Esophagus squamous epithelium (tissue), 5 donors: Measurements from ENCODE around the gene CACNB2. TPM values are rescaled to one million over a fixed set of nuclear protein-coding genes. Genes with fewer than 3 reads are reported as not detected.

Source experiments
- DNase-seq: peaks from one replicate; lab custom pipeline; 2025; lab: John Stamatoyannopoulos, UW
- H3K27ac ChIP-seq, 4 donors: fragments of 200-600 bp; sonication (generic); one replicate each; pipeline ENCODE4 v1.5.1; 2016 to 2019; ENCODE audit warnings: mild to moderate bottlenecking in 1 of 4
- H3K27me3 ChIP-seq, 4 donors: fragments of 200-600 bp; sonication (generic); 1 replicate in 3 of 4; 2 replicates in 1 of 4; pipeline versions ENCODE4 v1.5.1 to v1.6.0; 2017 to 2021; ENCODE audit warnings: antibody characterized with exemption in 1 of 4
- H3K36me3 ChIP-seq, 3 donors: fragments of 200-600 bp; sonication (generic); one replicate each; pipeline ENCODE4 v1.5.1; 2016 to 2019
- H3K4me1 ChIP-seq, 3 donors: fragments of 200-600 bp; sonication (generic); one replicate each; pipeline ENCODE4 v1.5.1; 2017 to 2019
- H3K4me3 ChIP-seq, 4 donors: fragments of 200-600 bp; sonication (generic); 1 replicate in 3 of 4; 2 replicates in 1 of 4; pipeline ENCODE4 v1.5.1; 2016 to 2019; ENCODE audit warnings: mild to moderate bottlenecking in 2 of 4, moderate library complexity in 1 of 4
- H3K9me3 ChIP-seq, 3 donors: fragments of 200-600 bp; sonication (generic); one replicate each; pipeline ENCODE4 v1.5.1; 2016 to 2019
- POLR2A ChIP-seq, 4 donors: fragments of 450-650 bp; IDR thresholded peaks; one replicate each; pipeline ENCODE4 v1.6.1; 2017; ENCODE audit warnings: antibody characterized with exemption in 4 of 4, mild to moderate bottlenecking in 4 of 4, moderate library complexity in 3 of 4
- WGBS, 2 donors: methylation state at CpG; one replicate each; pipeline ENCODE4 v1.1.5; 2018; 5-methylcytosine and 5-hydroxymethylcytosine counted together
- intact Hi-C: fragments of 100-400 bp; cut with DNase I; formaldehyde crosslinking; loops from one replicate; pipeline ENCODE4 v1.15.0; 2022
- total RNA-seq, 4 donors: library from RNA; depleted of rRNA; stranded (reverse); fragments of >200 nt; gene quantifications; one replicate each; pipeline ENCODE4 v1.1.0, GENCODE V29; 2016
- TF ChIP-seq, protein P1 (sequence below), 6 experiments: fragments of 450-650 bp in 4 of 6; fragments of 200-600 bp in 2 of 6; sonication (generic) in 2 of 6; IDR thresholded peaks; one replicate each; pipeline ENCODE4 v1.5.1; 2016 to 2019; ENCODE audit warnings: antibody characterized with exemption in 6 of 6, mild to moderate bottlenecking in 4 of 6, moderate library complexity in 4 of 6
- donor health status: DM: yes; HTN: yes; CAD: no.

CACNB2 gene
- total RNA-seq, 4 donors from 2014 or later = 0.91 to 37.0 (median 5.7) TPM

DNA sequence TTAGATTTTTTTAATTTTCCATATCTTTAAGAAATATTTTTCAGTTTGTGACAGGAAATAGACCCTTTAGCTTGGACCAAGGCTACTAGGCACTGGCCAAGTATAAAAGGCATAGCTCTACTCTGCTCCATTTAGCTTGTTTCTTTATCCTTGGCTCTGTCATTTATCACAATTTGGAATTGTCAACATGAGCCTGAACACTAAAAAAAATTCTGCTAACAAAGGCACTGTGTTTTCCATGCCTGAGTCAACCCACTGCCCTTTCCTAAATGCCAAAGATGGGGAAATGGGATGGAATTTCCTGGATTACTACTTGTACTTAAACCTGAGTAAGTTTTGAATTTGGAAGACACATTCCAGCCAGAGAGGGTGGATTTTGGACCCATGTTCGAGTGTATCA lies 382.8 kb downstream of the CACNB2 start:
- 56 to 71% methylated on average over 1 of the region's 1 CpG for WGBS, 2 donors
- intact Hi-C loops = no loop called here
- Histone ChIP-seq H3K4me1 (no peaks in the 10 kb centered on the region), H3K27ac (peak overlapping the region in 1 of 4 donors; percentile 37), H3K4me3 (no peak overlapping the region), H3K36me3 (peaks cover 0 to 8% (median 0%) of the 10 kb centered on the region in 3 donors), H3K9me3 (no peaks in the 10 kb centered on the region), H3K27me3 (no peaks in the 10 kb centered on the region)
- DNase-seq = no peak
- TF ChIP-seq, protein P1, sequence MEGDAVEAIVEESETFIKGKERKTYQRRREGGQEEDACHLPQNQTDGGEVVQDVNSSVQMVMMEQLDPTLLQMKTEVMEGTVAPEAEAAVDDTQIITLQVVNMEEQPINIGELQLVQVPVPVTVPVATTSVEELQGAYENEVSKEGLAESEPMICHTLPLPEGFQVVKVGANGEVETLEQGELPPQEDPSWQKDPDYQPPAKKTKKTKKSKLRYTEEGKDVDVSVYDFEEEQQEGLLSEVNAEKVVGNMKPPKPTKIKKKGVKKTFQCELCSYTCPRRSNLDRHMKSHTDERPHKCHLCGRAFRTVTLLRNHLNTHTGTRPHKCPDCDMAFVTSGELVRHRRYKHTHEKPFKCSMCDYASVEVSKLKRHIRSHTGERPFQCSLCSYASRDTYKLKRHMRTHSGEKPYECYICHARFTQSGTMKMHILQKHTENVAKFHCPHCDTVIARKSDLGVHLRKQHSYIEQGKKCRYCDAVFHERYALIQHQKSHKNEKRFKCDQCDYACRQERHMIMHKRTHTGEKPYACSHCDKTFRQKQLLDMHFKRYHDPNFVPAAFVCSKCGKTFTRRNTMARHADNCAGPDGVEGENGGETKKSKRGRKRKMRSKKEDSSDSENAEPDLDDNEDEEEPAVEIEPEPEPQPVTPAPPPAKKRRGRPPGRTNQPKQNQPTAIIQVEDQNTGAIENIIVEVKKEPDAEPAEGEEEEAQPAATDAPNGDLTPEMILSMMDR (IDR thresholded peaks at IDR 0.05) = no peak
- TF ChIP-seq POLR2A (IDR thresholded peaks at IDR 0.05) = no peak

DNA sequence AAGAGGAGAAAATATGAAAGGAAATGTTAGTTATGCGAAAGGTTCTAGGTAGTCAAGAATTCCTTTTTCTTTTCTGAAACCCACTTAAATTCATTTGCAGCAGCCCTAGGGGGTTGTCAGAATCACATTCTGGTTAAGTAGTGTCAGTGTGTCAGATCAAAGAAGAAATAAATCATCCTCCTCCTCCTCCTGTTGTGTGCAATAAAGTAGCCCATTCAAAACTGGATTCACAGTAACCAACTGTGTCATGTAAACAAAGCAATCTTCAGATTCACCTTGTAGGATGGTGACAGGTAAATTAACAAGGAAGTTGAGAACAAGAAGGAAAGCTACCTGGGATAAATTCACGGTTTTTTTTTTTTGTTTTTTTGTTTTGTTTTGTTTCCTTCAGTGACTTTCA lies 383.6 kb downstream of the CACNB2 start:
- no peak for DNase-seq
- intact Hi-C loops = no loop called here
- 60 to 61% methylated on average over 2 of the region's 2 CpGs for WGBS, 2 donors
- Histone ChIP-seq H3K36me3 (peaks cover 0 to 8% (median 0%) of the 10 kb centered on the region in 3 donors), H3K4me1 (no peaks in the 10 kb centered on the region), H3K27ac (peak overlapping the region in 1 of 4 donors; percentile 37), H3K27me3 (no peaks in the 10 kb centered on the region), H3K9me3 (no peaks in the 10 kb centered on the region), H3K4me3 (no peak overlapping the region)
- no peak for TF ChIP-seq POLR2A (IDR thresholded peaks at IDR 0.05)
- TF ChIP-seq, protein P1 (IDR thresholded peaks at IDR 0.05) = no peak

DNA sequence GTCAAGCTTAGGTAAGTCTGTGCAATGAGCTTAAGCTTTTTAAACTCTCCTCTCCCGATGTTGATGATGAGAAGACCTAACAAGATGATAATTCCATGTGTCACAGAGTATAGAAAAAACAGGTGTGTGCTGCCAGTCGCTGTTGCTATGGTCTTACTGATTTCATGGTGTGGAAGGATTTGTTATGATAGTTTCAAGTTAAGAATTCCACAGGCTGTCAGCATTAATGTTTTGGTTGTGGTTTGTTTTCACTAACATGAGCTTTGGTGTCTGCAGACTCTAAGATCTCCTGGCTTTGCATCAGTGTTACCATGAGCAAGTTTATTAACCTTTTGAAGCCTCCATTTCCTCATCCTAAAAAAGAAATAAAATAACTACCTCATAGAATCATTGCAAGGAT lies 387.5 kb downstream of the CACNB2 start:
- 44 to 56% methylated on average over 2 of the region's 2 CpGs for WGBS, 2 donors
- Histone ChIP-seq H3K9me3 (no peaks in the 10 kb centered on the region), H3K4me1 (no peaks in the 10 kb centered on the region), H3K4me3 (no peak overlapping the region), H3K27me3 (no peaks in the 10 kb centered on the region), H3K27ac (no peak overlapping the region), H3K36me3 (peaks cover 0 to 11% (median 0%) of the 10 kb centered on the region in 3 donors)
- TF ChIP-seq POLR2A (IDR thresholded peaks at IDR 0.05) = no peak
- TF ChIP-seq, protein P1 (IDR thresholded peaks at IDR 0.05) = no peak
- intact Hi-C loops = no loop called here
- DNase-seq = no peak

DNA sequence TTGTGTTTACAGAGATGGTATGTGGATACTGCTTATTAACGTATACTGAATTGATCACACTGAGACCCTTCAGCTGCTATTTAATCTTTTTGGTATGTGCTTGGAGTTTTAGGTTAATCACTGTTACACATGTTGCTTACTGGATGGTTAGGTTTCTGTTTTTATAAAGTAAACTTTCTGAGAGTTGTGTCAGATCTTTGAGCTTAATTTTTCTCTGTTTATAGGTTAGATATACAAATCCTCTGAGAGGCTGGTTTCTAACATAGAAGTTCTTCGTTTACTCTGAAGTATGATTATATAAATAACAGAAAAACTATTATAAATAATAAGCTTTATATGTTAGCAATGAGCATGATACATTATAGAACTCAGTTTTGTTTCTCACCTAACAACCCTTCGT lies 388.1 kb downstream of the CACNB2 start:
- WGBS, 2 donors = 72 to 84% methylated on average over 3 of the region's 3 CpGs
- H3K36me3 ChIP-seq = peaks cover 0 to 11% (median 0%) of the 10 kb centered on the region in 3 donors
- H3K4me1 ChIP-seq = no peaks in the 10 kb centered on the region
- intact Hi-C loops = no loop called here
- H3K27me3 ChIP-seq = no peaks in the 10 kb centered on the region
- no peak for DNase-seq
- no peaks in the 10 kb centered on the region for H3K9me3 ChIP-seq
- TF ChIP-seq, protein P1 (IDR thresholded peaks at IDR 0.05) = no peak
- no peak for TF ChIP-seq POLR2A (IDR thresholded peaks at IDR 0.05)
- no peak overlapping the region for H3K4me3 ChIP-seq
- H3K27ac ChIP-seq = no peak overlapping the region

DNA sequence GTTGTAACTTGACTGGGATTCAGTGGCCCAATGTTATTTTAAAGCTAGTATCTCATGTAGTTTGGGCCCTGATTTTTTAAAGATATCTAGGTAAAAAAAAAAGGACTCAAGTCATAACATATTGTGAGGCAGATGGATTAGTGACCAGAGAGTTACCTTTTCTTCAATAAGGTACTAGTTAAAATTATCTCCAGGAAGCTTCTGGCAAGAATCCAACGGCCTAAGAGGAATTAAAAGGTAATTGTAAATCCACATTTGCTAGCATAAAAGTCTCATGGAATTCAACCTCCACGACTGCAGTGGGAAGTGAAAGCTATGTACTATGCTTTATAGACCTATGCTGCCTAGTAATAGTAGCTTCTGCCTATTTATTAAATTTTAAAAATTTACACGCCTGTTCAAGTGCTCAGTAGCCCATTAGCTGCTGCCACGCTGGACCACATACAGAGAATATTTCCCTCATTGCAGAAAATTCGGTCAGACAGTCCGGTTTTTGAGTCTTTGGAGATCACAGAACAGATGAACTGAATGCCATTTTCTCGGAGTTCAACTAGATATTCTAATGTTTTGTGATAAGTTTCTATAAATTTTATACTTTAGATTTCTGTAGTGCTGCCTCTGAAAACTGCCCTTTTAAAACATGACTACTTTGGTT lies 392.8 kb downstream of the CACNB2 start:
- no peak for DNase-seq
- intact Hi-C loops = no loop called here
- H3K4me1 ChIP-seq = no peaks in the 10 kb centered on the region
- H3K36me3 ChIP-seq = peaks cover 0 to 36% (median 0%) of the 10 kb centered on the region in 3 donors
- no peaks in the 10 kb centered on the region for H3K27me3 ChIP-seq
- no peaks in the 10 kb centered on the region for H3K9me3 ChIP-seq
- TF ChIP-seq, protein P1 (IDR thresholded peaks at IDR 0.05) = no peak
- no peak for TF ChIP-seq POLR2A (IDR thresholded peaks at IDR 0.05)
- H3K4me3 ChIP-seq = no peak overlapping the region
- no peak overlapping the region for H3K27ac ChIP-seq
- WGBS, 2 donors = 82 to 85% methylated on average over 7 of the region's 7 CpGs
